Left ventricle myocardium inferior (tissue), 1 donor: ENCODE data around the gene MTHFSD. TPM values are rescaled to one million over a fixed set of nuclear protein-coding genes. Genes with fewer than 3 reads are reported as not detected.

Experiments used
- DNase-seq: peaks from one replicate; pipeline ENCODE4 v3.0.0-alpha.2; 2020
- H3K27ac ChIP-seq: fragments of 200-600 bp; replicated peaks from 2 replicates; pipeline ENCODE4 v1.8.0; 2021
- H3K27me3 ChIP-seq: fragments of 200-600 bp; 2 replicates; pipeline ENCODE4 v1.8.0; 2021; ENCODE audit warnings: low read depth
- H3K36me3 ChIP-seq: fragments of 200-600 bp; 2 replicates; pipeline ENCODE4 v1.8.0; 2021
- H3K4me1 ChIP-seq: fragments of 200-600 bp; 2 replicates; pipeline ENCODE4 v1.8.0; 2021
- H3K4me3 ChIP-seq: fragments of 200-600 bp; 2 replicates; pipeline ENCODE4 v1.8.0; 2021; ENCODE audit warnings: mild to moderate bottlenecking, moderate library complexity
- H3K9me3 ChIP-seq: fragments of 200-600 bp; replicated peaks from 2 replicates; pipeline ENCODE4 v1.8.0; 2021
- intact Hi-C: fragments of 100-400 bp; cut with micrococcal nuclease; formaldehyde crosslinking; loops from one replicate; pipeline ENCODE4 v1.11.0; 2022
- total RNA-seq: library from RNA; stranded (reverse); fragmentation: NEBNext Ultra II Directional; extraction: Animal tissue kit (Norgen Biotek cat#: 25700); gene quantifications from one replicate; pipeline ENCODE4 v1.2.1, GENCODE V29; 2021
- TF ChIP-seq, protein P1 (sequence below): fragments of 200-600 bp; IDR thresholded peaks from 2 replicates; pipeline ENCODE4 v1.8.0; 2021; ENCODE audit warnings: antibody characterized with exemption, mild to moderate bottlenecking, borderline replicate concordance
- donor health status: DM: no; HTN: yes; CAD: no; lungs with severe emphysema.

Gene MTHFSD
- total RNA-seq, 1 donor from 2014 or later: 10.2 TPM

DNA sequence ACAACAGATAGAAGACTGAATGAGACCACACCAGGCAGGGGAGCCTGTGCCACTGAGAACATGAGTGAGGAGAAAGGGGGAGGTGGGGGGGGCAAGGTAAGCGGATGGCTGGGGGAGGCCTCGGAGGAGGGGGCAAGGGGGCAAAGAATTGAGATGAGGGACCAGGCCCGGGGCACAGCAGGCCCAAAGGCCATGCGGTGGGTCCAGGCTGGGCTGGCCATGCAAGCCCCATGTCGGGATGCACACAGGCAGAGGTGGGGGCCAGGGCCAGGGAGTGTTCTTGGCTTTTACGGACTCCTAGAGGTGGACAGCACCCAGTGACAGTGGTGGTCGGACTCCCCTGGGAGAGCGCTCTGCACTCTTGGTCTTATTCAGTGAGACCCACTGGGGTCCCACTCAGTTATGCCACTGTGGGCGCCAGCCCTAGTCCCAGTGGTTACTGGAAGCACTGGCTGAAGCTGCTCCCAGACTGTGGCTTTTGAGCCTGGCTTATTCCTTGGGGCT lies 4.8 kb upstream of the MTHFSD start:
- intact Hi-C loops: loop anchor here (5.0 kb wide), 2 partner anchors 502 to 717 kb away; no protein-coding TSS in a partner anchor
- Histone ChIP-seq H3K27ac (no peak overlapping the region), H3K9me3 (no peaks in the 10 kb centered on the region), H3K4me1 (peaks cover 18% of the 10 kb centered on the region), H3K27me3 (peaks cover 76% of the 10 kb centered on the region), H3K4me3 (no peak overlapping the region), H3K36me3 (no peaks in the 10 kb centered on the region)
- DNase-seq: no peak
- TF ChIP-seq, protein P1, sequence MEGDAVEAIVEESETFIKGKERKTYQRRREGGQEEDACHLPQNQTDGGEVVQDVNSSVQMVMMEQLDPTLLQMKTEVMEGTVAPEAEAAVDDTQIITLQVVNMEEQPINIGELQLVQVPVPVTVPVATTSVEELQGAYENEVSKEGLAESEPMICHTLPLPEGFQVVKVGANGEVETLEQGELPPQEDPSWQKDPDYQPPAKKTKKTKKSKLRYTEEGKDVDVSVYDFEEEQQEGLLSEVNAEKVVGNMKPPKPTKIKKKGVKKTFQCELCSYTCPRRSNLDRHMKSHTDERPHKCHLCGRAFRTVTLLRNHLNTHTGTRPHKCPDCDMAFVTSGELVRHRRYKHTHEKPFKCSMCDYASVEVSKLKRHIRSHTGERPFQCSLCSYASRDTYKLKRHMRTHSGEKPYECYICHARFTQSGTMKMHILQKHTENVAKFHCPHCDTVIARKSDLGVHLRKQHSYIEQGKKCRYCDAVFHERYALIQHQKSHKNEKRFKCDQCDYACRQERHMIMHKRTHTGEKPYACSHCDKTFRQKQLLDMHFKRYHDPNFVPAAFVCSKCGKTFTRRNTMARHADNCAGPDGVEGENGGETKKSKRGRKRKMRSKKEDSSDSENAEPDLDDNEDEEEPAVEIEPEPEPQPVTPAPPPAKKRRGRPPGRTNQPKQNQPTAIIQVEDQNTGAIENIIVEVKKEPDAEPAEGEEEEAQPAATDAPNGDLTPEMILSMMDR: no peak

DNA sequence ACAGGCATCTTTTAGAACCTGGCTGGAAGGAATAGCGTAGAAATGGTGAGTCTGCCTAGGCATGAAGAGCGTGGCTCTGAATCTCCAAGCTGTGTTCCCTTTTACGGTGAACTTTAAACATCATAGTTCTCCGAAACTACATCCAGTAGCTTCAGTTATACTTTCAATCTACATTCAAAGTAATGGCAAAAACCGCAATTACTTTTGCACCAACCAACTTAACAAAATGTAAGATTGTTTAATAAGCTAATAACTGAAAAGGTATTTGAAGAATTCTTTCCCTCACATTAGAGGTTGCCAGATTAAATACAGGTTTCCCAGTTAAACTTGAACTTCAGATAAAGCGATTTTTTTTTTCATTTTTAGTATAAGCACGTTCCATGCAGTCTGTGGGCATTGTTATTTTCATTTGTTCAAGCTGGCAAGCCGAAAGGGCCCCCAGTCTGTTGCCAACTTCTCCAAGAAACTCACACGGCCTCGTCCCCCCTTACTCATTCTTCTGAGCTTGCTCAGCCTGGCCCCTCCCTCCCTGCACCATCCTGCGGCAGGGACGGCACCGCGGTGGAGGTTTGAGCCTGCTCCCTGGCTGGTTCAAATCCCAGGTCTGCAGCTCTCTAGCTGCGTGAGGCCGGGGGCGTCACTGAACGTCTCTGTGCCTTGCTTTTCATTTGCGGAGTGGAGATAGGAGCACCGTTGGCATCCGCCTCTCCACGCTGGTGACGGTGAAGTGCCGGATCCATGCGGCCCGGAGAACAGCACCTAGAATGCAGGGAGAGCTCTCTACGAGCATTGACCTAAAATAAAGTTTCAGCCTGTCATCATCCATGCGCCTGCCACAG lies 3.5 kb upstream of the MTHFSD start:
- Histone ChIP-seq H3K27ac (no peak overlapping the region), H3K4me1 (peaks cover 23% of the 10 kb centered on the region), H3K9me3 (no peaks in the 10 kb centered on the region), H3K4me3 (no peak overlapping the region), H3K36me3 (no peaks in the 10 kb centered on the region), H3K27me3 (peaks cover 65% of the 10 kb centered on the region)
- intact Hi-C loops: no loop called here
- no peak for DNase-seq
- TF ChIP-seq, protein P1: no peak

DNA sequence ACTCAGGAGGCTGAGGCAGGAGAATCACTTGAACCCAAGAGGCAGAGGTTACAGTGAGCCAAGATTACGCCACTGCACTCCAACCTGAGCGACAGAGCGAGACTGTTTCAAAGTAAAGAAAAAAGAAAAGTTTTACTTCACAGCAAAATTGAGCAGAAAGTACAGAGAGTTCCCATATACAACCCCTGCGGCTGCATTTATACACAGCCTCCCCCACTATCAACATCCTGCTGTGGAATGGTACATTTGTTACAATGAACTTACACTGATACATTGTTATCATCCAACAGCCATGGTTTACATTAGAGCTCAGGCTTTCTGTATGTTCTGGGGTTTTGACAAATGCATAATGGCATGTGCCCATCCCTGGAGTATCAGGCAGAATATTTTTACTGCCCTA lies 2.6 kb upstream of the MTHFSD start:
- DNase-seq: no peak
- TF ChIP-seq, protein P1: no peak
- Histone ChIP-seq H3K4me3 (no peak overlapping the region), H3K27me3 (peaks cover 55% of the 10 kb centered on the region), H3K36me3 (no peaks in the 10 kb centered on the region), H3K27ac (no peak overlapping the region), H3K4me1 (peaks cover 28% of the 10 kb centered on the region), H3K9me3 (no peaks in the 10 kb centered on the region)
- intact Hi-C loops: no loop called here

DNA sequence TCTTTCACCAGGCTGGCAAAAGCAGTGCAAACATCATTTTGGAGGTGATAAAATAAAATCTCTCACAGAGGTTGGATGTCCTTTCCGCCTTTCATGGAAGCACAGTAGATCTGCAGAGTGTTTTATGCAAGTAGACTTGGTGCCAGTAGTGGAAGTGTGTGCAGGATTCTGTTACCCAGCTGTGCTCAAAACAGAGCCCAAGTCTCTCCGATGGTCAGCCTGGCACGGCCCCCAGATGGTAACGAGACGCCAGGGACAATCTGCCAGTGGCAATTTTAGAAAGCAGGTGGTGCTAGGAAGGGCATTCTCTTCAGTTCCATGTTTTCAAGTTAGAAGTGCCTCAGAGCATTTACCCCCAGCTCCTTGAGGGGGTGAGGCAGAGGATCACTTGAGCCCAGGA lies 1.5 kb upstream of the MTHFSD start:
- Histone ChIP-seq H3K36me3 (peaks cover 6% of the 10 kb centered on the region), H3K27me3 (peaks cover 45% of the 10 kb centered on the region), H3K27ac (no peak overlapping the region), H3K4me1 (peaks cover 28% of the 10 kb centered on the region), H3K4me3 (no peak overlapping the region), H3K9me3 (no peaks in the 10 kb centered on the region)
- no peak for DNase-seq
- TF ChIP-seq, protein P1: no peak
- intact Hi-C loops: no loop called here

DNA sequence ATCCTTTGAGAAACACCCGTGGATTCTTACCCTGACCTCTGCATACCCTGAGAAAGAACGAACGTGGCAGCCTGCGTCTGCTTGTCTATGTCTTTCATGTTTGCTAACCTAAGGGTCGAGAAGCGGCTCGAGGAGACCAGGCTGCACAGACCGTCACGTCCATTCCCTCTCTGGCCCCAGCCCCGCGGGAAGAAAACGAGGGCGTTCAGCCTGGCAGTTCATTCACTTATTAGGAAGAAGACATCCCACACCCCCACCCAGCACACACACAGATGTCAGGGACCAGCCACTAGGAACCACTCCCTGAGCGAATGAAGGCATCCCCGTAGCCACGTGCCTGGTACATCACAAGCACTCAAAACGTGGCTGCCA lies 655 bp upstream of the MTHFSD start:
- intact Hi-C loops: no loop called here
- Histone ChIP-seq H3K4me1 (peaks cover 28% of the 10 kb centered on the region), H3K4me3 (peak overlapping the region; percentile 97), H3K27ac (peak overlapping the region; percentile 86), H3K9me3 (no peaks in the 10 kb centered on the region), H3K36me3 (peaks cover 7% of the 10 kb centered on the region), H3K27me3 (peaks cover 36% of the 10 kb centered on the region)
- TF ChIP-seq, protein P1: no peak
- no peak for DNase-seq
